Mucosa of descending colon (tissue), 3 donors: Measurements from ENCODE around the gene TRIM58. TPM values are rescaled to one million over a fixed set of nuclear protein-coding genes. Genes with fewer than 3 reads are reported as not detected.

Experiments
- ATAC-seq: fragments of 200-7000 bp; cut with Tn5 transposase; one replicate; pipeline ENCODE4 v1.9.1; 2020; ENCODE audit warnings: mild to moderate bottlenecking, moderate library complexity
- DNase-seq, 3 donors: peaks; one replicate each; pipeline ENCODE4 v3.0.0-alpha.2; 2020
- H3K36me3 ChIP-seq: fragments of 200-600 bp; one replicate; pipeline ENCODE4 v1.8.0; 2021; ENCODE audit warnings: low read depth, mild to moderate bottlenecking
- H3K4me1 ChIP-seq: fragments of 200-600 bp; one replicate; pipeline ENCODE4 v1.8.0; 2021; ENCODE audit warnings: low read depth, mild to moderate bottlenecking
- H3K4me3 ChIP-seq: fragments of 200-600 bp; one replicate; pipeline ENCODE4 v1.8.0; 2021; ENCODE audit warnings: mild to moderate bottlenecking
- H3K9me3 ChIP-seq: fragments of 200-600 bp; one replicate; pipeline ENCODE4 v1.8.0; 2021; ENCODE audit warnings: mild to moderate bottlenecking
- CTCF ChIP-seq: fragments of 200-600 bp; IDR thresholded peaks from one replicate; pipeline ENCODE4 v1.8.0; 2022; ENCODE audit warnings: antibody characterized with exemption, mild to moderate bottlenecking
- intact Hi-C, 2 donors: fragments of 100-400 bp; cut with DNase I in 1 of 2; cut with micrococcal nuclease in 1 of 2; formaldehyde crosslinking; loops; one replicate each; pipeline versions ENCODE4 v1.11.0 to v1.11.1; 2022; cut with DNase I, micrococcal nuclease
- total RNA-seq, 3 donors: library from RNA; stranded (reverse); fragmentation: NEBNext Ultra II Directional in 2 of 3; extraction: Animal tissue kit (Norgen Biotek cat#: 25700) in 2 of 3; gene quantifications; one replicate each; pipeline versions ENCODE4 v1.2.1 to v1.2.4, GENCODE V29; 2021 to 2023
- donor health status: DM: no; HTN: no; CAD: no; lungs with moderate emphysema.
- donor health status: DM: no; HTN: no; CAD: no.
- donor health status: DM: no; HTN: yes; CAD: no.

Gene TRIM58
- total RNA-seq, 3 donors from 2014 or later = 1.2 to 2.5 (median 1.5) TPM

GRCh38 chr1:247855911-247856310 is 1.1 kb upstream of the TRIM58 start:
- Histone ChIP-seq H3K4me1 (no peaks in the 10 kb centered on the region), H3K9me3 (peaks cover 7% of the 10 kb centered on the region), H3K36me3 (no peaks in the 10 kb centered on the region), H3K4me3 (no peak overlapping the region)
- TF ChIP-seq CTCF = no peak
- DNase-seq = no peak
- intact Hi-C loops = no loop called here
- no peak for ATAC-seq

- Histone ChIP-seq H3K9me3 (peaks cover 4% of the 10 kb centered on the region), H3K36me3 (no peaks in the 10 kb centered on the region), H3K4me1 (no peaks in the 10 kb centered on the region), H3K4me3 (no peak overlapping the region)
- intact Hi-C loops = no loop called here
- DNase-seq (no peak), ATAC-seq (no peak)
- TF ChIP-seq CTCF = no peak
These were observed 1.1 kb downstream of the TRIM58 start for GRCh38 chr1:247857985-247858619.

- DNase-seq = no peak
- TF ChIP-seq CTCF = no peak
- Histone ChIP-seq H3K9me3 (no peaks in the 10 kb centered on the region), H3K4me1 (no peaks in the 10 kb centered on the region), H3K36me3 (no peaks in the 10 kb centered on the region), H3K4me3 (no peak overlapping the region)
- no peak for ATAC-seq
- intact Hi-C loops = no loop called here
These were observed 5.8 kb downstream of the TRIM58 start for GRCh38 chr1:247862756-247863155.

GRCh38 chr1:247864644-247865043 is 7.7 kb downstream of the TRIM58 start:
- no peak for ATAC-seq
- no peaks in the 10 kb centered on the region for H3K4me1 ChIP-seq
- DNase-seq = no peak
- H3K36me3 ChIP-seq = no peaks in the 10 kb centered on the region
- intact Hi-C loops = no loop called here
- H3K9me3 ChIP-seq = peaks cover 3% of the 10 kb centered on the region
- TF ChIP-seq CTCF = no peak
- no peak overlapping the region for H3K4me3 ChIP-seq

- Histone ChIP-seq H3K36me3 (no peaks in the 10 kb centered on the region), H3K4me3 (no peak overlapping the region), H3K4me1 (no peaks in the 10 kb centered on the region), H3K9me3 (peaks cover 9% of the 10 kb centered on the region)
- ATAC-seq (no peak), DNase-seq (no peak)
- intact Hi-C loops = no loop called here
- TF ChIP-seq CTCF = no peak
These were observed 8.4 kb downstream of the TRIM58 start for GRCh38 chr1:247865416-247865815.

- no peaks in the 10 kb centered on the region for H3K36me3 ChIP-seq
- no peaks in the 10 kb centered on the region for H3K4me1 ChIP-seq
- no peak for ATAC-seq
- no peak for TF ChIP-seq CTCF
- H3K9me3 ChIP-seq = peaks cover 2% of the 10 kb centered on the region
- DNase-seq = no peak
- no peak overlapping the region for H3K4me3 ChIP-seq
- intact Hi-C loops = no loop called here
These were observed 26.4 kb downstream of the TRIM58 start for GRCh38 chr1:247883346-247883745.
